Embryonic facial prominence (tissue), 1 donor: ENCODE results near the gene RASSF7.

ENCODE experiments used
- DNase-seq: peaks from one replicate; pipeline ENCODE4 v3.0.0-alpha.2; 2016; ENCODE audit errors: extremely low spot score

RASSF7 gene

DNA sequence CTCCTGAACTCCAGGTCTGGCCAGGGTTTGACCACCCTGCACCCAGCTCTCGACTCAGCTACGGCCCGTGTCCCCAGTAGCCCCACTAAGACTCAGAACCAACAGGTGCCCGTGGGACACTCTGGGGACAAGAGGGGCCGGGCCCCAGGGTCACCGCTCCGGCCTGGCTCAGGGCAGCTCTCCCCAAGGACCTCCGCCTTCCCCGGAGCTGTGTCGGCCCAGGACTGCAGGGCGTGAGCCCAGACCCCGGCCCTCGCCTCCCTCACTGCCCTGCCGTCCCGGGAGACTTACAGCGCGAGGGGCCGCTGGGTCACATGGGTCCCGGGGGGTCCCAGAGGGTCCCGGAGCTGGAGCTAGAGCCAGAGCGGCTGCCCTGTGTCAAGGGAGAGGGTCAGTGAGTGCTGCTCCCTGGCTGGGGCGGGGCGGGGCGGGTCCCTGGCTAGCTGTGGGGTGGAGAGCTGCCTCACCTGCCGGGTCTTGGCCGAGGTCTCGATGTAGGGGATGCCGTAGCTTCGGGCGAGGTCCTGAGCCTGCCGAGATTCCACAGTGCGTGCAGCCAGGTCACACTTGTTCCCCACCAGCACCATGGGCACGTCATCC, 27.7 kb upstream of the RASSF7 start:
- DNase-seq: no peak

DNA sequence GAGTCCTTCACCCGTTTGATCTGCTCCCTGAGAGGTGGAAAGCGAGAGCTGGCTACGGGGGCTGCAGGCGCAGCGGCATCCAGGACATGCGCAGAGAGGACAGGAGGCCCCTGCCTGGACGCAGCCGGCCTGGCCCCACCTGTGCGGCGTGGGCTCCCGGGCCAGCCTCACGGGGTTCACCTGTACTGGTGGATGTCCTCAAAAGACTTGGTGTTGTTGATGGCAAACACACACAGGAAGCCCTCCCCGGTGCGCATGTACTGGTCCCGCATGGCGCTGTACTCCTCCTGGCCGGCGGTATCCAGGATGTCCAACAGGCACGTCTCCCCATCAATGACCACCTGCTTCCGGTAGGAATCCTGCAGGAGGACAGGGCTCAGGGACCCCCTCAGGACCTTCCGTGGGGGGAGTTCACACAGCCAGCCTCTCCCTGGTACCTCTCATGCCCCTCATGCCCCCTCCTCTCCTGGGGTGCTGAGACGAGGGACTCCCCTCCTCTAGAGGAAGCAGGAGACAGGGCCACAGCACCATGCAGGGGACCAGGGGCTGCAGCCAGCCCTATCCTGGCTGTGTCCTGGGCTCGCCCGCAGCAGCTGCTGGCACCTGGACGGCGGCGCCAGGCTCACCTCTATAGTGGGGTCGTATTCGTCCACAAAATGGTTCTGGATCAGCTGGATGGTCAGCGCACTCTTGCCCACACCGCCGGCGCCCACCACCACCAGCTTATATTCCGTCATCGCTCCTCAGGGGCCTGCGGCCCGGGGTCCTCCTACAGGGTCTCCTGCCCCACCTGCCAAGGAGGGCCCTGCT, 27.0 kb upstream of the RASSF7 start:
- DNase-seq: no peak

DNA sequence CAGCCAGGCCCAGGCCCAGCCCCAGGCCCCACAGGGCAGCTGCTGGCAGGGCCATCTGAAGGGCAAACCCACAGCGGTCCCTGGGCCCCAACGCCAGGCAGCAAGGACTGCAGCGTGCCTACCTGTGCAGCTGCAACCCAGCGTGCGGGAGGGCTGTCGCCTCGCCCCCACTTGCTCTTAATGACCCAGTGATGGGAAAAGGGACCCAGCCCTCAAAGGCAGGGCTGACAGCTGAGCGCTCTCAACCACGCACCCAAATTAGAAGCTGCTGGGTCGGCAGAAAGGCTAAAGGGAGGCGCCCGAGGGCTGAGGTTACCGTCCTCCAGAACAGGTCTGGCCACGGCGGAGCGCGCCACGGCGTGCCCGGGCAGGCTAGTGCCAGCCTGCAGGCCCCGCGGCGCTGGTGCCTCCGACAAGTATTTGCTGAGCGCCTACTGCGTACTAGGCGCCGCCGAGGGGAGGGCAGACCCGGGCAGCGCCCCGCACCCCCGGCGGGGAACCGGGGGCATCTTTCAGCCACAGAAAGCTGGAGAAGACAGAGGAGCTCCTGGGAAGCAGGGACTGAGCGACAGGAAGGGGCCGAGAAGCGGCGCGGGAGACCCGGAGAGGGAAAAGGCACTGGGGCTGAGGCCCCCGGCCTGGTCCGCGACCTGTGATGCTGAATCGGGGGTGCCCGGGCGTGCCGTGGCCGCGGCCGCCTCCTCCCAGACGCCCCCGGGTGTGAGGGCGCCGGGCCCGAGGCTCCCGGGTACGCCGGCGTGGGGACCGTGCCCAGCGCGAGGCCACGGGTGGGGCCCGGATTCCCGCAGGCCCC, 26.2 kb upstream of the RASSF7 start:
- no peak for DNase-seq

DNA sequence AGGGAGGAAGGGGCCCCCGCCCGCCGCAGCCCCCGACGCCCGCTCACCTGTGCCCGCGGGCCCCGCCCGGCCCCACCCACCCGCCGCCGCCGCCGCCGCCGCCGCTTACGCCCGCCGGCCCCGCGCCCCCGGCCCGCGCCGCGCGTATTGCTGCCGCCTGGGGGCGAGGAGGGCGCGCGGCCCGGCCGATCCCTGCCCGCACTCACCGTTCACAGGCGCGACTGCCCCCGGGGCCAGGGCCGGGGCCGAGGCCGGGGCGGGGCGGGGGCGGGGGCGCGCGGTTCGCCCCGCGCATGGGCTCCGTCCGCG, 25.6 kb upstream of the RASSF7 start:
- DNase-seq: no peak

DNA sequence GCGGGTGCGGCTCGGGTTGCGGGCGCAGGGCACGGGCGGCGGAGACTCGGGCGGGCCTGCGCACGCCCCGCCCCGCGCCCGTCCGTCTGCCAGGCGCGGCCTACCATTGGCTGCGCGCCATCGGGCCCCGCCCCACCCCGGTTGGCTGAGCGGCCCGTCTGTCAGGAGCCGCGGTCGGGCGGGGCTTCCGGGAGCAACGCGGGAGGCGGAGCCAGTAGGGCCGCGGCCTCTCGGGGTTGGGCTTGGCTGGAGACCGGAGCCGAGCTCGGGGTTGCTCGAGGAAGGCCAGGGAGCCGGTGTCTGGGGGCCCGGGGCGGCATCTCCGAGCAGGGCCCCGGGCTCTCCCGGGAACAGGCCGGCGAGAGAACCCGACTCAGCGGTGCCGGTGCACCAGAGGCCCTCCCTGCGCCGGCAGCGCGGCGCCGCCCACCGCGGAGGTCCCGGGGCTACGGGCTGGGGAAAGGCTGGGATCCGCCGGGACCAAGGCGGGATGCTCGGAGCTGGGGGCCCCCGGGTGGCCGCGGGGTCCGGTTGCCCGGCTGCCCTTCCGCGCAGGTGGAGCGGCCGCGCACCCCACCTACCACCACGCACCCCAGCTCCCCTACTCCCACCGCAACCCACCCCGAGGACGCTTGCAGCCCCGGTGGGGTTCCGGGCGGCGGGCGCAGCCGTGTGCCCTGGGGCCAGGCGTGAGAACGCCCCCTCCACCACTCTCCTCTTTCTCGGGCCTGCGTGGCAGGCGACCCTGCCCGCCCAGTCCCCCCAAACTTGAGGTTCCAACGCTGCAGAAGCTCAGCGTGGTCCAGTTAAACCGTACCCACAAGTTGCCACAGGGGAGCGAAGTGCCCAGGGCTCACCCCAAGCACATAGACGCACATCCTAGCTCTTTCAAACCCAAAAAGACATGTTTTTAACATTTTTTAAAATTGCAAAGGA, 25.0 kb upstream of the RASSF7 start, which contains the start of gene HRAS:
HRAS (minus strand) TSS at position 58 of the 936 bp plus-strand sequence.
- peak; percentile 88 for DNase-seq

DNA sequence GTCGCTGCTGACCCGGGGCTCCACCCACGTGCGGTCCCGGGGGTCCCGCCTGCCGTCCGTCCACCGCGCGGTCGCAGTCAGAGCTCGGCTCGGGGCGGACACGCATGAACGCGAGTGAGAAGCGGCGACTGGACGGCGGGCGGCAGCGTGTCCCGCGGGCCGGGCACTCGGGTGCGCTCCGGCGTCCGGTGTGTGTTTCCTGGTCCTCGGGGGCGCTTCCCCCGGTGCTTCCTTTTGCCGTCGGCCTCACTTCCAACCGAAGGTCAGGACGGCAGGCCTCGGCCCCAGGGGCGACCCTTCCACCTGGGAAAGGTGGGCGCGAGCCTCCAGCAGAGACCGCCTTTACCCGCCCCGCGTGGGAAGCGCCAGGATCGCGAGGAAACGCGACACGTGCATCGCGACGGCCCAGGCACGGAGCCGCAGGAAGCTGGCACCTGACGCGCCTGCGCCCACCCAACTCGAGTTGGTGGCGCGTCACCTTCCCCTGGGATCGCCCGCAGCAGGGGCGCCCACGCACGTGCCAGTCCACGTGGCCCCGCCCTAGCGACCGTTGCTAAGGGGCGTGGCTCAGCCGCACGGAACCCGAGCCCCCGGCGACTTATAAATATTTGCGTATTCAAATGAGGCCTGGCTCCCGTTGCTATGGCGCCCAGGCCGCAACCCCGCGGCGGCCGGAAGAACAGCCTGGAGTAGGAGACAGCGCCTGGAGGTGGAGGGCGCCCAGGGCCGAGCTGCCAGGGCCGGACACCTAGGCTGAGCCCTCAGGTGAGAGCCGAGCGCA, 23.7 kb upstream of the RASSF7 start, which contains the start of gene LRRC56:
LRRC56 (plus strand) TSS at position 687 of the 781 bp plus-strand sequence. CDS start 3,158 bp downstream, outside the sequence.
- no peak for DNase-seq

DNA sequence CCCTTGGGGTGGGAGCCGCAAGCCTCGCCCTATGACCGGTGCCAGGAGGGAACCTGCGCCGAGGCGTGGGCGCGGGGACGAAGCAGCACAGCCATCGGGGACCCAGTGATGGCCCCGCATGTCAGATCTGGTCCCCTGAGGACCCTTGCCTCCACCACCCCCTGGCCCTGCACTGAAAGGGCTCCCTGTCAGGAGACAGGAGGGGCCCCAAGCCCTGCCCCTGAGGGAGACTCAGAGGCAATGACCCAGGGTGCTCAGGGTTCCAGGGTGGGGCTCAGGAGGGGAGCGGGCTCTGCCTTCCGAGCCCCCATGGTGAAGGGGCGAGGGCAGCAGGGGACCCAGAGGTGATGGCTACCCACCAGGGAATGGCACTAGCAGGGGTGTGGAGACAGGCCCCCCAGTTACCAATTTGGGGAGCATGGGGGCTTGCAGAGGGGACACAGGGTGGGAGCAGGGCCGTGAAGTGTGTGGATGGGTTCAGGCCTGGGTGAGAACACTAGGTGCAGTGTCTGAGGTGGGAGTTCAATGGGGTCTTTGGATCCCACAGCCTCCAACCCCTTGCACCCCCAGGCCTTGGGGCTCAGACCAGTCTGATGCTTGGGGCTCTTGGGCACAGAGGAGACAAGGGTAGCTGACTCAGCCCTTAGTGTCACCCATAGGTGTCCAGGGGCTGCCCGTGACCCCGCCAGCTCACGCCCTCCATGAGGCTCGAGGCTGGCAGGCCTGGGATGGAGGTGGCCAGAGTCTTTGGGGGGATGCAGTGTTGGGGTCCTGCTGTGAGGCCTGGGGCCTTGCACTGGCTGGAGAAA, 22.9 kb upstream of the RASSF7 start:
- no peak for DNase-seq

DNA sequence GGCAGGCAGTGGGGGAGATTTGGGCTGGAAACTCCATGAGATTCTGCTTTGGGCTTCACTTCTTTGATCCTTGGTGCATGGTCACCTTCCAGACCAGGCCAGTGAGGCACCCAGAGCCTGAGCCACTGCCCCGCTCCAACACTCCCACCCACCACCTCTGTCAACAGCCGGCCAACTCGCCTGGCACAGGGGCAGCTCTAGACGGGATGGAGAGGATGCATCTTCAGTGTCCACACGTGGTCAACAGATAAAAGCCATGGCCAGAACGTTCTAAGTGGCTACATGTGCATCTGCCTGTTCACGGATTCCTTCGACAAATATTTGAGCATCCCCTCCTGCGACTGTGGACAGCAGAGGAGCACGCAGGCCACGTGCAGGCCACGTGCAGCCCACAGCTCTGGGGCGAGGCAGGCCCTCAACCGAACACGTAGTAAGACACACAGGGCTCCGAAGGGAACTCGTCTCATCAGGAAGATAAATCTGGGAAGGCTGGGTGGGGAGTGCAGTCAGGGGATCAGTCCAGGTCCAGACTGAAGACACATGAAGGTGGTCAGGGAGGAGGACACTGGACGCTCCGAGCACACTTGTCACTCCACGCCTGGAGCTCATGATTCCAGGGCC, 22.2 kb upstream of the RASSF7 start:
- no peak for DNase-seq

DNA sequence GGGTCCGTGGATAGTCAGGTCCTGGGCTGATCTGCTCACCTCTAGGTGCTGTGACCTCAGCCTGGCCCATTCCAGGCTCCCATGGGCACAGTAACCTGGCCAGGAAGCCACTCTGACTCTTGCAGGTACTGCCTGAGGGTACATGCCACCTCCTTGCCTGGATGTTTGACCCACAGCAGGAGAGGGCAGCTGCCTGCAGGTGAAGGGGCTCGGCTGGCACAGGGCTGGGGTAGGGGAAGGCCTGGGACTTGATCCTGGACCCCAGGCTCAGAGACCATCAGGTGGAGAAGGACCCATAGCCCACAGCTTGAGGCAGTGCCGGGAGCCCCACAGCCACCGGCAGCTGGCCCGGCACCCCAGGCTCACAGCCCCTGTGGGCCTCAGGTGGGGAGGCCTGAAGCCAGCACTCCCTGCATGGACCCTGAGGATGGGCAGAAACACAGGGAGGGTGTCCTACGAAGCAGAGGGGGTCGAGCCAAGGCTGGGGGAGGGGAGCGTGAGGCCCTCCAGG, 20.7 kb upstream of the RASSF7 start:
- DNase-seq: no peak

DNA sequence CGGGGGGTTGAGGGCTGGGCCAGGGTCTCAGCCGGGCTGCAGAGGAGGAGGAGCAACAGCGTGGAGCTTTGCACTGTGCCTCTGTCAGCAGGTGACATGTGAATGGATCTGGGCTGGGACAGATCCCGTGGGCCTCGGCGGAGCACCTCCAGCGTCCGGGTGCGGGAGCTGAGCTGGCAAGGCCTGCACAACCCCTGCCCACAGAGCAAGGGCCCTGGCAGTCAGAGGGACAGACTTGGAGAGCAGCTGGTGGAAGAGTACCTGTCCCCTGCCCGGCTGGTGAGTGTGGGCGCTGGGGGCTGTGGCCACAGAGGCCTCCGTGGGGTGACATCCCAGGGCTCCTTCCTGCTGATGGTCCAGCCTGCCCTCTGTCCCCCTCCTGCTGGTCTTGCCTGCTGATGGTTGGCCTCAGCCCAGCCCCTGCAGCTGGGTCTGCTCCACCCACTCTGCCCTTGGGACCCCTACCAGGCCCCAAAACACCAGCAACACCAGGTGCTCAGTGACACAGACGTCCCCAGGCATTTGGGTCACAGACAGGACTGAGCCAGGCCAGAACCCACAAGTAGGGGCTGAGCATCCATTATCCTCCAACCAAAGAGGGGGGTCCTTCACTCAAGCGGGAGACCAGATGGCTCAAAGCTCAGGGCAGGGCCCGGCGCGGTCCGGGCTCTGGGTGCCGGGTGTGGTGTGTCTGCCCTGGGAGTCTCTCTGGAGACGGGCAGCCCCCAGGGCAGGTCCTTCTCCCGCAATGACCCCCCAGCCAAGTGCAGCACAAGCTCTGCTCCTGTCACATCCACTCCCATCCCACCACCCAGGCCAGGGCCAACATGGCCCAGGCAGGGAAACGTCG, 20.0 kb upstream of the RASSF7 start:
- DNase-seq: no peak

DNA sequence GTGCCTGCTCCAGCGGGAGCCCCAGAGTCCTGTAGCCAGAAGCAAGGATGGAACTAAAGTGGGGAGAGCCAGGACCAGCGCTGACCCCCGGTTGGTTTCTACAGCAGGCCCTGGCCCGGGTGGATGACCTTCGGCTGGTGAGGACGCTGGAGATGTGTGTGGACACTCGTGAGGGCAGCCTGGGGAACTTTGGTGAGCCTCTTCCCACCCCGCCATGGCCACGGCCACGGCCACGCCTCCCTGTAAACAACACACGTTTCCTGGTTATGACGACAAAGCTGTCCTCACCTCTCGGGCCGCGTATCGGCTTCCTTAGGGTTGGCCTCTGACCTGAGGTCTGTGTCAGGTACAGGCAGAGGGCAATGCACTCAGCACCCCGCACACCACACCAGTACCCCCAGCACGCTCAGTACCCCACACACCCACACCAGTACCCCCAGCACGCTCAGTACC, 19.3 kb upstream of the RASSF7 start:
- DNase-seq: no peak

DNA sequence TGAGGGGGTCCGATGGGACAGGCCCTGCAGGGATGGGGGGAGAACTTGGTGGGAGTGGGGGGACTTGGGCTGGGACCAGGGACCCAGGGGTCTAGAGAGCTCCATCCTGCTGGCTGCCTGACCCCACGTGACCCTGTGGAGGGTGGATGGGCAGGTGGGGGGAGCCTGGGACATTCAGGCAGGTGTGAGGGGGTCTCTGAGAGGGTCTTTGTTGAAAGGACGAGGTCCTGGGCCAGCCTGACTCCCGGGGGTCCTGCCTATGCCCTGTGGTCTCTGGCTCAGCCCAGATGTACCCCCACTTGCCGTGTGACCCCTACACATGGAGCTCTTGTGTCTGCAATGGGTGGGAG, 16.0 kb upstream of the RASSF7 start:
- DNase-seq: no peak

DNA sequence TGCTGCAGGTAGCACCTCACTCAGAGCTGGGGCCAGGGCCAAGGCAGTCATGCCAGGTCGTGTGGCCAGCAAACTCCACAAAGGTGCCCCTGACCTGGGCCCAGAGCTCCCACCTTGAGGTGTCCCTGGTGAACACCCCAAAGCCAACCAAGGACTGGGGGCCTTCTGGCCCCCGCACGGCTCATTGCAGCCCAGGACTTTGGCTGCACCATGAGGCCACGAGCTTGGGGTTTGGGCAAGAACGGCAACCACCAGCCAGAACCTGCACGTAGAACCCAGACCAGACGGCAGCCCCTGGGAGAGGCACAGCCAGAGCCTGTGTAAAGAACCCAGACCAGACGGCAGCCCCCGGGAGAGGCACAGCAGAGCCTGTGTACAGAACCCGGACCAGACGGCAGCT, 15.6 kb upstream of the RASSF7 start:
- no peak for DNase-seq

DNA sequence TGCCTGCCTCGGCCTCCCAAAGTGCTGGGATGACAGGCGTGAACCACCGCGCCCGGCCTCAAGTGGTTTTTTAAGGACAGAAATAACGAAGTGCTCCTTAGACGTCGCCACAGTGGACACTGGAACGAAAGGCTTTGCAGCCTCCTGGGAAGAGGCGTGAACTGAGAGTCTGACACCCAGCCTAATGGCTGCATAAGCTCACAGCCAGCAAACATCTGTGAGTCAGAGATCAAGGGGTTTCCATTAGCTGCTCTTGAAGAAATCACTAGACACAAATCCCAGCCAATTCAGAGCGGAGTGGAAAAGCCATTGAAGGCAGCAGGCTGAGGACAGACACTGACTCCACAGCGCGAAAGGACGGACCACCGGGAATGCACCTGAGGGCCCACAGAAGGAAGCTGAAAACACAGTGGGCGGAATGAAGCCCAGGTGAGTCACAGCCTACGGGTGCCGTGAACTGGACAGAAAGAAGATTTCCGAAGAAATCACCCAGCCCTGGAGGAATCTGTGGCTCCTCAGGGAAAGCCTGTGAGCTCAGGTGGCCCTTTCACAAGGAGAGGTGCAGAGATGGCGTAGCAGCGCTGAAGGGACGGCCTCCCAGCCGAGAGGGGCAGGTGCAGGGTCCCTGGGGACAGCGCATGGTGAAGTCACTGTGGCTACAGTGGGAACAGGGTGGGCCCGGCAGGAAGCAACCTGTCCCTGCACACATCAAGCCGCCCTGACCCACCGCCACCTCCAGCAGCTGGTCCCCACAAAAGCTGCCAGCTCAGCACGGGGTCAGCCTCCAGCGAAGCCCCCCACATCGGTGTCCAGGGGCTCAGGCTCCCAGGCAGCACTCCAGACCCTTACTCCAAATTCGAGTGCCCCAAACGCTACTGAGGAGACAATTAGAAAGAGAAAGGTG, 11.8 kb upstream of the RASSF7 start:
- DNase-seq: no peak

DNA sequence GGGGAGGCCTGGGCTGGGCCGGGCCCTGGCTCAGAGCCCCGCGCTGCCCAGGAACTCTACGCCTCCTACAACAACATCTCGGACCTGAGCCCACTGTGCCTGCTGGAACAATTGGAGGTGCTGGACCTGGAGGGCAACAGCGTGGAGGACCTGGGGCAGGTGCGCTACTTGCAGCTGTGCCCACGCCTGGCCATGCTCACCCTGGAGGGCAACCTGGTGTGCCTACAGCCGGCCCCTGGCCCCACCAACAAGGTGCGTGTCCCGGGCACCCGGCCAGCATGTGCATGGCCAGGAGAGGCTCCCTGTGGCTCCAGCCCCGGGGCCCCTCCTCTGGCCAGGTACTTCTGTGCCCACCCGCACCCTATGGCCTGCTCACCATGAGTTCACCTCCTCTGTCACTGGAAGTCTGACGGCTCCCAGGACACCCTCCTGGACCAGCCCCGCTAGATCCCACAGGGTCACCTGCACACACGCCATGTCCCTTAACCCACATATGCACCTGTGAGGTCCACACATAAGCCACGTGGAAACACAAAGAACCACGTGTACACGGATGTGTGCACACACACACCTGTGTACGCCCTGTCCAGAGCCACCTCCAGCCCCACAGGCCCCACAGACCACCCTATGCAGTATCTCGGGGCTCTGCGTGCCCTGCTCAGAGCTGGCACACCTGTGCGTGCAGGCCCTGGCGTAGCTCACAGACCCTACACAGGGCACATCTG, 10.6 kb upstream of the RASSF7 start:
- no peak for DNase-seq

DNA sequence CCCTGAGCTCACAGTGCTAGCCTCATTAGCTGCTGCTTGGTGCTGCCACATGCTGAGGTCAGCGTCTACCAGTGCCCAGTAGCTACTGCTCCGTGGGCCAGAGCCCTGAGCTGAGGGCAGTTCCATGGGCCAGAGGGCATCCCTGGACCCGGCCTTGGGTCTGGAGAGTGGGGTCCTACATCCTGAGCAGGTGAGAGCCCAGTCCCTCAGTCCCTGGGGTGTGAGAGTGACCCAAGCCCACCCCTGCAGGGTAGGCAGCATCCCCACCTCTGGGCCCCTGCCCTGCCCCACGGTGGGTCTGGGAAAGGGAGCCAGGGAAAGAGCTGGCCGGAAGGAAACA, 10.1 kb upstream of the RASSF7 start:
- no peak for DNase-seq

DNA sequence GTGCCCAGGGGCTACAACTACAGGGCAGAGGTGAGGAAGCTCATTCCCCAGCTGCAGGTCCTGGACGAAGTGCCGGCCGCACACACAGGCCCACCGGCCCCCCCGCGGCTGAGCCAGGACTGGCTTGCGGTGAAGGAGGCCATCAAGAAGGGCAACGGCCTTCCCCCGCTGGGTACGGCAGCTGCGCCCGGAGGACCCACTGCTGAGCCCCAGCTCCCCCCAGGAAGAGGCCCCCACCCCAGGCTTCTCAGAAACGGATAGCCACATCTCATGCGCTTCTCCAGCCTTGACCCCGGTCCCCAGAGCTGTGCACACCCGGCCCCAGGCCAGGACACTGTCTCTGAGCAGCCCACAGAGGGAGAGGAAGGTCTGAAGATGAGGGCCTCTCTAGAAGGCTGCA, 9.6 kb upstream of the RASSF7 start:
- DNase-seq: no peak
